HEK293 (cell line): Measurements from ENCODE around the gene FGFR2.

Experiments used
- GLIS2 ChIP-seq: fragments of 450-650 bp; formaldehyde crosslinking; IDR thresholded peaks from 2 replicates; pipeline ENCODE4 v1.5.1; 2016; ENCODE audit warnings: missing biosample characterization, missing genetic modification characterization
- KLF8 ChIP-seq: fragments of 450-650 bp; formaldehyde crosslinking; IDR thresholded peaks from 2 replicates; pipeline ENCODE4 v1.5.1; 2016; ENCODE audit warnings: missing biosample characterization, missing genetic modification characterization
- WT1 ChIP-seq: fragments of 450-650 bp; formaldehyde crosslinking; IDR thresholded peaks from 2 replicates; pipeline ENCODE4 v1.5.1; 2016; ENCODE audit warnings: missing biosample characterization, missing genetic modification characterization
- ZNF133 ChIP-seq: fragments of 450-650 bp; formaldehyde crosslinking; IDR thresholded peaks from 2 replicates; pipeline ENCODE4 v1.5.1; 2016; ENCODE audit warnings: missing biosample characterization, missing genetic modification characterization
- ZNF148 ChIP-seq: fragments of 450-650 bp; formaldehyde crosslinking; IDR thresholded peaks from 2 replicates; pipeline ENCODE4 v1.5.0; 2017; ENCODE audit warnings: missing biosample characterization, missing genetic modification characterization, borderline replicate concordance
- ZNF2 ChIP-seq: fragments of 450-650 bp; formaldehyde crosslinking; IDR thresholded peaks from 2 replicates; pipeline ENCODE4 v1.5.1; 2016; ENCODE audit warnings: missing biosample characterization, missing genetic modification characterization
- ZNF223 ChIP-seq: fragments of 450-650 bp; formaldehyde crosslinking; IDR thresholded peaks from 2 replicates; pipeline ENCODE4 v1.5.1; 2016; ENCODE audit warnings: missing biosample characterization, missing genetic modification characterization
- ZNF24 ChIP-seq: fragments of 450-650 bp; formaldehyde crosslinking; IDR thresholded peaks from 2 replicates; pipeline ENCODE4 v1.5.1; 2016; ENCODE audit warnings: missing biosample characterization, missing genetic modification characterization
- ZNF274 ChIP-seq, 2 experiments: fragments of 200-500 bp in 1 of 2; fragments of 450-650 bp in 1 of 2; sonication (Bioruptor generic) in 1 of 2; formaldehyde crosslinking in 1 of 2; IDR thresholded peaks; 2 replicates each; pipeline versions ENCODE4 v1.5.1 to v1.6.1; 2014 to 2016; ENCODE audit warnings: borderline replicate concordance in 1 of 2, inconsistent platforms in 1 of 2, low read length in 1 of 2, missing biosample characterization in 1 of 2, missing genetic modification characterization in 1 of 2
- ZNF37A ChIP-seq: fragments of 450-650 bp; IDR thresholded peaks from 2 replicates; pipeline ENCODE4 v1.5.1; 2018; ENCODE audit warnings: missing biosample characterization, missing genetic modification characterization
- ZNF391 ChIP-seq: fragments of 450-650 bp; formaldehyde crosslinking; IDR thresholded peaks from 2 replicates; pipeline ENCODE4 v1.5.1; 2016; ENCODE audit warnings: low read depth, missing biosample characterization, missing genetic modification characterization, borderline replicate concordance
- ZNF423 ChIP-seq: fragments of 450-650 bp; formaldehyde crosslinking; IDR thresholded peaks from 2 replicates; pipeline ENCODE4 v1.5.1; 2016; ENCODE audit warnings: missing biosample characterization, missing genetic modification characterization
- ZNF521 ChIP-seq: fragments of 450-650 bp; formaldehyde crosslinking; IDR thresholded peaks from 2 replicates; pipeline ENCODE4 v1.5.1; 2017; ENCODE audit warnings: missing biosample characterization, mild to moderate bottlenecking, missing genetic modification characterization
- ZNF558 ChIP-seq: fragments of 450-650 bp; formaldehyde crosslinking; IDR thresholded peaks from 2 replicates; pipeline ENCODE4 v1.5.1; 2016; ENCODE audit warnings: missing biosample characterization, missing genetic modification characterization
- ZNF585B ChIP-seq: fragments of 450-650 bp; formaldehyde crosslinking; IDR thresholded peaks from 2 replicates; pipeline ENCODE4 v1.5.1; 2016; ENCODE audit warnings: missing biosample characterization, missing genetic modification characterization
- ZNF621 ChIP-seq: fragments of 450-650 bp; formaldehyde crosslinking; IDR thresholded peaks from 2 replicates; pipeline ENCODE4 v1.5.1; 2017; ENCODE audit warnings: missing biosample characterization, missing genetic modification characterization
- ZNF624 ChIP-seq: fragments of 450-650 bp; formaldehyde crosslinking; IDR thresholded peaks from 2 replicates; pipeline ENCODE4 v1.5.1; 2017; ENCODE audit warnings: missing biosample characterization, missing genetic modification characterization
- ZNF629 ChIP-seq: fragments of 450-650 bp; formaldehyde crosslinking; IDR thresholded peaks from 2 replicates; pipeline ENCODE4 v1.5.1; 2017; ENCODE audit warnings: missing biosample characterization, missing genetic modification characterization
- ZNF707 ChIP-seq: fragments of 450-650 bp; formaldehyde crosslinking; IDR thresholded peaks from 2 replicates; pipeline ENCODE4 v1.5.1; 2016; ENCODE audit warnings: missing biosample characterization, missing genetic modification characterization
- TF ChIP-seq, protein P1 (sequence below): fragments of 450-650 bp; formaldehyde crosslinking; IDR thresholded peaks from 2 replicates; pipeline ENCODE4 v1.5.1; 2017; ENCODE audit warnings: missing biosample characterization, missing genetic modification characterization
- TF ChIP-seq, protein P2 (sequence below): fragments of 450-650 bp; formaldehyde crosslinking; IDR thresholded peaks from 2 replicates; pipeline ENCODE4 v1.5.1; 2016; ENCODE audit warnings: missing biosample characterization, missing genetic modification characterization, borderline replicate concordance
- TF ChIP-seq, protein P3 (sequence below): fragments of 450-650 bp; formaldehyde crosslinking; IDR thresholded peaks from 2 replicates; pipeline ENCODE4 v1.5.1; 2016; ENCODE audit warnings: missing biosample characterization, missing genetic modification characterization, borderline replicate concordance
- TF ChIP-seq, protein P4 (sequence below): fragments of 450-650 bp; formaldehyde crosslinking; IDR thresholded peaks from 2 replicates; pipeline ENCODE4 v1.5.1; 2016; ENCODE audit warnings: missing biosample characterization, missing genetic modification characterization
- TF ChIP-seq, protein P5 (sequence below): fragments of 450-650 bp; formaldehyde crosslinking; IDR thresholded peaks from 2 replicates; pipeline ENCODE4 v1.5.1; 2017; ENCODE audit warnings: missing biosample characterization, missing genetic modification characterization

Gene FGFR2

GRCh38 chr10:121553511-121554264 lies 44.6 kb downstream of the FGFR2 start (continued):
- TF ChIP-seq, protein P1, sequence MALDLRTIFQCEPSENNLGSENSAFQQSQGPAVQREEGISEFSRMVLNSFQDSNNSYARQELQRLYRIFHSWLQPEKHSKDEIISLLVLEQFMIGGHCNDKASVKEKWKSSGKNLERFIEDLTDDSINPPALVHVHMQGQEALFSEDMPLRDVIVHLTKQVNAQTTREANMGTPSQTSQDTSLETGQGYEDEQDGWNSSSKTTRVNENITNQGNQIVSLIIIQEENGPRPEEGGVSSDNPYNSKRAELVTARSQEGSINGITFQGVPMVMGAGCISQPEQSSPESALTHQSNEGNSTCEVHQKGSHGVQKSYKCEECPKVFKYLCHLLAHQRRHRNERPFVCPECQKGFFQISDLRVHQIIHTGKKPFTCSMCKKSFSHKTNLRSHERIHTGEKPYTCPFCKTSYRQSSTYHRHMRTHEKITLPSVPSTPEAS (tag by site-specific recombination), result no peak
- no peak for TF ChIP-seq ZNF274 (IDR thresholded peaks at IDR 0.05; ENCODE audit: low read length)
- TF ChIP-seq ZNF274 (tag by site-specific recombination; IDR thresholded peaks at IDR 0.05; ENCODE audit: borderline replicate concordance), result no peak
- TF ChIP-seq ZNF223 (tag by site-specific recombination), result no peak
- peak; percentile 62 for TF ChIP-seq ZNF585B
- TF ChIP-seq KLF8, result peak; percentile 37; the same call in 1 of the 2 replicates
- TF ChIP-seq ZNF133 (tag by site-specific recombination), result no peak
- no peak for TF ChIP-seq ZNF391 (tag by site-specific recombination)
- peak; percentile 44; the same call in 1 of the 2 replicates for TF ChIP-seq WT1 (tag by site-specific recombination)
- TF ChIP-seq ZNF2 (tag by site-specific recombination), result peak; percentile 74; the same call in 1 of the 2 replicates
- TF ChIP-seq ZNF629 (tag by site-specific recombination), result peak; percentile 38; the same call in 1 of the 2 replicates
- TF ChIP-seq, protein P2, sequence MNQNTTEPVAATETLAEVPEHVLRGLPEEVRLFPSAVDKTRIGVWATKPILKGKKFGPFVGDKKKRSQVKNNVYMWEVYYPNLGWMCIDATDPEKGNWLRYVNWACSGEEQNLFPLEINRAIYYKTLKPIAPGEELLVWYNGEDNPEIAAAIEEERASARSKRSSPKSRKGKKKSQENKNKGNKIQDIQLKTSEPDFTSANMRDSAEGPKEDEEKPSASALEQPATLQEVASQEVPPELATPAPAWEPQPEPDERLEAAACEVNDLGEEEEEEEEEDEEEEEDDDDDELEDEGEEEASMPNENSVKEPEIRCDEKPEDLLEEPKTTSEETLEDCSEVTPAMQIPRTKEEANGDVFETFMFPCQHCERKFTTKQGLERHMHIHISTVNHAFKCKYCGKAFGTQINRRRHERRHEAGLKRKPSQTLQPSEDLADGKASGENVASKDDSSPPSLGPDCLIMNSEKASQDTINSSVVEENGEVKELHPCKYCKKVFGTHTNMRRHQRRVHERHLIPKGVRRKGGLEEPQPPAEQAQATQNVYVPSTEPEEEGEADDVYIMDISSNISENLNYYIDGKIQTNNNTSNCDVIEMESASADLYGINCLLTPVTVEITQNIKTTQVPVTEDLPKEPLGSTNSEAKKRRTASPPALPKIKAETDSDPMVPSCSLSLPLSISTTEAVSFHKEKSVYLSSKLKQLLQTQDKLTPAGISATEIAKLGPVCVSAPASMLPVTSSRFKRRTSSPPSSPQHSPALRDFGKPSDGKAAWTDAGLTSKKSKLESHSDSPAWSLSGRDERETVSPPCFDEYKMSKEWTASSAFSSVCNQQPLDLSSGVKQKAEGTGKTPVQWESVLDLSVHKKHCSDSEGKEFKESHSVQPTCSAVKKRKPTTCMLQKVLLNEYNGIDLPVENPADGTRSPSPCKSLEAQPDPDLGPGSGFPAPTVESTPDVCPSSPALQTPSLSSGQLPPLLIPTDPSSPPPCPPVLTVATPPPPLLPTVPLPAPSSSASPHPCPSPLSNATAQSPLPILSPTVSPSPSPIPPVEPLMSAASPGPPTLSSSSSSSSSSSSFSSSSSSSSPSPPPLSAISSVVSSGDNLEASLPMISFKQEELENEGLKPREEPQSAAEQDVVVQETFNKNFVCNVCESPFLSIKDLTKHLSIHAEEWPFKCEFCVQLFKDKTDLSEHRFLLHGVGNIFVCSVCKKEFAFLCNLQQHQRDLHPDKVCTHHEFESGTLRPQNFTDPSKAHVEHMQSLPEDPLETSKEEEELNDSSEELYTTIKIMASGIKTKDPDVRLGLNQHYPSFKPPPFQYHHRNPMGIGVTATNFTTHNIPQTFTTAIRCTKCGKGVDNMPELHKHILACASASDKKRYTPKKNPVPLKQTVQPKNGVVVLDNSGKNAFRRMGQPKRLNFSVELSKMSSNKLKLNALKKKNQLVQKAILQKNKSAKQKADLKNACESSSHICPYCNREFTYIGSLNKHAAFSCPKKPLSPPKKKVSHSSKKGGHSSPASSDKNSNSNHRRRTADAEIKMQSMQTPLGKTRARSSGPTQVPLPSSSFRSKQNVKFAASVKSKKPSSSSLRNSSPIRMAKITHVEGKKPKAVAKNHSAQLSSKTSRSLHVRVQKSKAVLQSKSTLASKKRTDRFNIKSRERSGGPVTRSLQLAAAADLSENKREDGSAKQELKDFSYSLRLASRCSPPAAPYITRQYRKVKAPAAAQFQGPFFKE, result no peak
- no peak for TF ChIP-seq ZNF37A (tag by site-specific recombination)
- no peak for TF ChIP-seq ZNF24 (tag by site-specific recombination)
- TF ChIP-seq GLIS2, result peak; percentile 29; the same call in 1 of the 2 replicates
- TF ChIP-seq ZNF624 (tag by site-specific recombination), result no peak
- TF ChIP-seq ZNF621 (tag by site-specific recombination), result no peak
- TF ChIP-seq ZNF707 (tag by site-specific recombination), result no peak
- no peak for TF ChIP-seq ZNF521 (tag by site-specific recombination)
- peak; percentile 8; the same call in 1 of the 2 replicates for TF ChIP-seq ZNF423
- no peak for TF ChIP-seq ZNF148 (tag by site-specific recombination)
- TF ChIP-seq ZNF558, result no peak
- TF ChIP-seq, protein P3, sequence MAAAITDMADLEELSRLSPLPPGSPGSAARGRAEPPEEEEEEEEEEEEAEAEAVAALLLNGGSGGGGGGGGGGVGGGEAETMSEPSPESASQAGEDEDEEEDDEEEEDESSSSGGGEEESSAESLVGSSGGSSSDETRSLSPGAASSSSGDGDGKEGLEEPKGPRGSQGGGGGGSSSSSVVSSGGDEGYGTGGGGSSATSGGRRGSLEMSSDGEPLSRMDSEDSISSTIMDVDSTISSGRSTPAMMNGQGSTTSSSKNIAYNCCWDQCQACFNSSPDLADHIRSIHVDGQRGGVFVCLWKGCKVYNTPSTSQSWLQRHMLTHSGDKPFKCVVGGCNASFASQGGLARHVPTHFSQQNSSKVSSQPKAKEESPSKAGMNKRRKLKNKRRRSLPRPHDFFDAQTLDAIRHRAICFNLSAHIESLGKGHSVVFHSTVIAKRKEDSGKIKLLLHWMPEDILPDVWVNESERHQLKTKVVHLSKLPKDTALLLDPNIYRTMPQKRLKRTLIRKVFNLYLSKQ (tag by site-specific recombination), result no peak
- TF ChIP-seq, protein P4, sequence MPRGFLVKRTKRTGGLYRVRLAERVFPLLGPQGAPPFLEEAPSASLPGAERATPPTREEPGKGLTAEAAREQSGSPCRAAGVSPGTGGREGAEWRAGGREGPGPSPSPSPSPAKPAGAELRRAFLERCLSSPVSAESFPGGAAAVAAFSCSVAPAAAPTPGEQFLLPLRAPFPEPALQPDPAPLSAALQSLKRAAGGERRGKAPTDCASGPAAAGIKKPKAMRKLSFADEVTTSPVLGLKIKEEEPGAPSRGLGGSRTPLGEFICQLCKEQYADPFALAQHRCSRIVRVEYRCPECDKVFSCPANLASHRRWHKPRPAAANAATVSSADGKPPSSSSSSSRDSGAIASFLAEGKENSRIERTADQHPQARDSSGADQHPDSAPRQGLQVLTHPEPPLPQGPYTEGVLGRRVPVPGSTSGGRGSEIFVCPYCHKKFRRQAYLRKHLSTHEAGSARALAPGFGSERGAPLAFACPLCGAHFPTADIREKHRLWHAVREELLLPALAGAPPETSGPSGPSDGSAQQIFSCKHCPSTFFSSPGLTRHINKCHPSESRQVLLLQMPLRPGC (tag by site-specific recombination), result no peak
- TF ChIP-seq, protein P5, sequence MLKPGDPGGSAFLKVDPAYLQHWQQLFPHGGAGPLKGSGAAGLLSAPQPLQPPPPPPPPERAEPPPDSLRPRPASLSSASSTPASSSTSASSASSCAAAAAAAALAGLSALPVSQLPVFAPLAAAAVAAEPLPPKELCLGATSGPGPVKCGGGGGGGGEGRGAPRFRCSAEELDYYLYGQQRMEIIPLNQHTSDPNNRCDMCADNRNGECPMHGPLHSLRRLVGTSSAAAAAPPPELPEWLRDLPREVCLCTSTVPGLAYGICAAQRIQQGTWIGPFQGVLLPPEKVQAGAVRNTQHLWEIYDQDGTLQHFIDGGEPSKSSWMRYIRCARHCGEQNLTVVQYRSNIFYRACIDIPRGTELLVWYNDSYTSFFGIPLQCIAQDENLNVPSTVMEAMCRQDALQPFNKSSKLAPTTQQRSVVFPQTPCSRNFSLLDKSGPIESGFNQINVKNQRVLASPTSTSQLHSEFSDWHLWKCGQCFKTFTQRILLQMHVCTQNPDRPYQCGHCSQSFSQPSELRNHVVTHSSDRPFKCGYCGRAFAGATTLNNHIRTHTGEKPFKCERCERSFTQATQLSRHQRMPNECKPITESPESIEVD (tag by site-specific recombination), result peak; percentile 32; the same call in 1 of the 2 replicates
